SK-N-SH (cell line): ENCODE measurements around the gene GRIN2C. TPM values are rescaled to one million over a fixed set of nuclear protein-coding genes. Genes with fewer than 3 reads are reported as not detected.
"Not testable (repeated sequence)": the region's sequence is repeated elsewhere in the genome, so short reads cannot be mapped to it uniquely, and the experiment has no call there.

Experiments
- CTCF ChIA-PET: fragments of 300-600, 350-600 bp; formaldehyde crosslinking; extraction: SDS; loops from one replicate; lab custom pipeline; 2021; lab: Yijun Ruan, JAX
- POLR2A ChIA-PET: fragments of 350-600 bp; sonication (Branson Sonifier 250); formaldehyde crosslinking; extraction: SDS; loops from one replicate; lab custom pipeline; 2020; ENCODE audit warnings: antibody characterized with exemption, inconsistent platforms; lab: Yijun Ruan, JAX
- DNase-seq: peaks from one replicate; pipeline ENCODE4 v3.0.0; 2012
- H2AFZ ChIP-seq: fragments of 200-600 bp; sonication (generic); 2 replicates; pipeline ENCODE4 v1.8.1; 2016; ENCODE audit warnings: antibody characterized with exemption, mild to moderate bottlenecking, low read depth
- H3F3A ChIP-seq: fragments of 200-600 bp; sonication (generic); replicated peaks from 2 replicates; pipeline ENCODE3; 2016; ENCODE audit warnings: antibody characterized with exemption, mild to moderate bottlenecking; ENCODE audit not compliant: insufficient read depth
- H3K27ac ChIP-seq, 2 experiments: fragments of 200-500 bp in 1 of 2; fragments of 200-600 bp in 1 of 2; sonication (Bioruptor generic) in 1 of 2; sonication (generic), shearing (Covaris generic) in 1 of 2; 2 replicates each; pipeline versions ENCODE4 v1.5.1 to v1.6.1; 2014 to 2016; ENCODE audit warnings: low read depth in 2 of 2, inconsistent platforms in 1 of 2, low read length in 1 of 2, mild to moderate bottlenecking in 1 of 2, mixed read lengths in 1 of 2
- H3K27me3 ChIP-seq: fragments of 200-600 bp; sonication (generic), shearing (Covaris generic); 2 replicates; pipeline ENCODE4 v1.6.1; 2016; ENCODE audit warnings: mixed run types; ENCODE audit not compliant: insufficient read depth
- H3K36me3 ChIP-seq, 2 experiments: fragments of 200-500 bp in 1 of 2; fragments of 200-600 bp in 1 of 2; sonication (Bioruptor generic) in 1 of 2; sonication (generic) in 1 of 2; replicated peaks in 1 of 2; 2 replicates each; pipeline versions ENCODE3 to v1.5.1; 2014 to 2016; ENCODE audit warnings: low read length in 1 of 2, mild to moderate bottlenecking in 1 of 2; ENCODE audit not compliant: insufficient read depth in 2 of 2, control insufficient read depth in 1 of 2
- H3K4me1 ChIP-seq, 2 experiments: fragments of 200-500 bp in 1 of 2; fragments of 200-600 bp in 1 of 2; sonication (Bioruptor generic) in 1 of 2; sonication (generic), shearing (Covaris generic) in 1 of 2; 2 replicates each; pipeline versions ENCODE4 v1.5.1 to v1.6.1; 2014 to 2016; ENCODE audit warnings: low read depth in 1 of 2, low read length in 1 of 2, mixed run types in 1 of 2; ENCODE audit not compliant: insufficient read depth in 2 of 2, control insufficient read depth in 1 of 2
- H3K4me2 ChIP-seq: fragments of 200-600 bp; sonication (generic), shearing (Covaris generic); 2 replicates; pipeline ENCODE4 v1.6.1; 2017; ENCODE audit warnings: mixed run types
- H3K4me3 ChIP-seq, 2 experiments: fragments of 200-500 bp in 1 of 2; fragments of 200-600 bp in 1 of 2; sonication (Bioruptor generic) in 1 of 2; sonication (generic), shearing (Covaris generic) in 1 of 2; 2 replicates each; pipeline versions ENCODE4 v1.5.1 to v1.8.1; 2014 to 2016; ENCODE audit warnings: low read depth in 2 of 2, inconsistent platforms in 1 of 2, low read length in 1 of 2, mild to moderate bottlenecking in 1 of 2, mixed read lengths in 1 of 2, moderate library complexity in 1 of 2
- H3K79me2 ChIP-seq: fragments of 200-600 bp; sonication (generic); 2 replicates; pipeline ENCODE4 v1.8.1; 2017; ENCODE audit warnings: mild to moderate bottlenecking; ENCODE audit not compliant: insufficient read depth
- H3K9ac ChIP-seq: fragments of 200-600 bp; sonication (generic); 2 replicates; pipeline ENCODE4 v1.6.1; 2017; ENCODE audit warnings: mixed run types
- H3K9me2 ChIP-seq: fragments of 200-600 bp; sonication (generic); 2 replicates; pipeline ENCODE4 v1.6.1; 2017; ENCODE audit warnings: mixed run types
- H3K9me3 ChIP-seq: fragments of 200-600 bp; sonication (generic); 2 replicates; pipeline ENCODE4 v1.6.1; 2017; ENCODE audit warnings: mixed run types, mild to moderate bottlenecking, moderate library complexity
- H4K20me1 ChIP-seq: fragments of 200-600 bp; sonication (generic); 2 replicates; pipeline ENCODE4 v1.6.1; 2017; ENCODE audit warnings: mild to moderate bottlenecking, mixed run types; ENCODE audit not compliant: insufficient read depth
- CTCF ChIP-seq: fragments of 200-600 bp; sonication (generic); IDR thresholded peaks from 2 replicates; pipeline ENCODE4 v1.6.1; 2017; ENCODE audit warnings: antibody characterized with exemption, mild to moderate bottlenecking, moderate library complexity
- EZH2phosphoT487 ChIP-seq: fragments of 200-600 bp; sonication (generic); IDR thresholded peaks from 2 replicates; pipeline ENCODE4 v1.6.1; 2017; ENCODE audit warnings: low read depth, mixed run types, mild to moderate bottlenecking, antibody characterized with exemption, moderate library complexity, borderline replicate concordance
- MAX ChIP-seq: IDR thresholded peaks from 2 replicates; pipeline ENCODE4 v1.4.0; 2012; ENCODE audit warnings: low read depth
- RAD21 ChIP-seq: IDR thresholded peaks from 2 replicates; pipeline ENCODE4 v1.6.1; 2012; ENCODE audit warnings: mild to moderate bottlenecking, low read length
- RCOR1 ChIP-seq: fragments of 150-350 bp; IDR thresholded peaks from 2 replicates; pipeline ENCODE4 v1.6.1; 2017; ENCODE audit warnings: antibody characterized with exemption, low read length
- SMC3 ChIP-seq: IDR thresholded peaks from 2 replicates; pipeline ENCODE4 v1.6.1; 2012; ENCODE audit warnings: low read depth, low read length, improper control_type of control experiment
- WGBS: methylation state at CpG from one replicate; pipeline ENCODE4 v1.1.6; 2017; ENCODE audit warnings: low lambda C conversion rate; 5-methylcytosine and 5-hydroxymethylcytosine counted together
- polyA plus RNA-seq, 3 experiments: library from polyadenylated mRNA; depleted of rRNA; stranded (reverse); fragments of >200 nt; gene quantifications; 2 replicates each; pipeline ENCODE4 v1.2.3, GENCODE V29; 2012
- TF ChIP-seq, protein P1 (sequence below): IDR thresholded peaks from 2 replicates; pipeline ENCODE4 v1.6.1; 2012; ENCODE audit warnings: mild to moderate bottlenecking, low read depth, low read length, moderate library complexity
- TF ChIP-seq, protein P2 (sequence below): fragments of 150-350 bp; IDR thresholded peaks from 2 replicates; pipeline ENCODE4 v1.6.1; 2016; ENCODE audit warnings: mild to moderate bottlenecking, low read depth, low read length

GRIN2C gene
- 0.39 and 0.45 TPM in 2 replicates for polyA plus RNA-seq (2012; rRNA removed)
- polyA plus RNA-seq (2012; cell fraction: cytosol; rRNA removed) = 0.05 and 0.08 TPM in 2 replicates
- polyA plus RNA-seq (2012; cell fraction: nucleus; rRNA removed) = 4.1 and 9.2 TPM in 2 replicates

DNA sequence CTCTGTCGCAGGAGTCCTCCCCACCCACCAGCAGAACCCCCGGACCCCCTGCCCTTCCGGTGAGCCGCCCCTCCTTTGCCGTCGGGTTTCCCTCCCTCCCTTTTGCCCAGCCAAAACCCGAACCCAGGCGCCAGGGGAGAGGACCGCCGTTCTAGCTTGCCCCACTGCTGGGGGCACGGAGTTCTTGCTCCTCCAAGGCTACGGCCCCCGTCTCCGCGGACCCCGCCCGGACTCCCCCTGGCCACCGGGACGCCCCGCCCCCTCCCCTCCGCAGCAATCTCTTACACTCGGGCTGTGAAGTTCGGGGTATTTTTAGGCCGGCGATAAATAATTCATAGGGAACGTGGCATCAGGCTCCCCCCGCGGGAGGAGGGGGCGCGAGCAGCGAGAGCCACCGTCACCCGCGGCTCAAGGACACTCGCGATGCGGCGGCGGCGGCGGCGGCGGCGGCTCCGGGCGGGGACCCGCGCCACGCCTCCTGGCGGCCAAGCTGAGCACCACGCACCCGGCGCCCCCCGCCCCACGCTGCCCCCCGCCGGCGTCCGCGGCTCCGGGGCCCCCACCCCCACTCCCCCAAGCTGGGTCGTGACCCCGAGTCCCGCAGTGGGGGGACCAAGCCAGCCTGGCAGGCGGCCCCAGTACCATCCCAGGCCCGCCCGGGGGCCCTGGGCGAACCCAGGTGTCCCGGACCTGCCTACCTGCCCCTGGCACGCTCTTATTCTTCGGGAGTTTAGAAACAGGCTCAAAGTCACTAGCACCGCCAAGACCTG is at the start of gene GRIN2C:
GRIN2C (minus strand) TSS at position 427 of the 770 bp plus-strand sequence. CDS start 4,793 bp downstream, outside the sequence.
- Histone ChIP-seq H3F3A (no peaks in the 10 kb centered on the region), H3K4me2 (peak within 1 kb of the TSS; percentile 76; the same call in 1 of the 2 replicates), H3K9me2 (no peaks in the 10 kb centered on the region), H3K36me3 (peaks cover 7 to 15% of the 10 kb centered on the region in 2 experiments), H3K27ac (no peak within 1 kb of the TSS), H3K27me3 (peaks cover 46% of the 10 kb centered on the region), H3K9ac (no peak within 1 kb of the TSS), H3K4me1 (peaks cover 0 to 10% of the 10 kb centered on the region in 2 experiments; a peak in 2 of 4 replicates), H3K4me3 (peak within 1 kb of the TSS; percentile 45 to 55), H4K20me1 (peaks cover 28% of the 10 kb centered on the region), H3K79me2 (no peaks in the 10 kb centered on the region), H3K9me3 (no peaks in the 10 kb centered on the region), H2AFZ (no peak within 1 kb of the TSS)
- peak; percentile 93 for DNase-seq
- ChIA-PET POLR2A (interaction anchor here (1.0 kb wide), 1 partner anchor 13 kb away, joined by 4 read pairs; the partner anchor contains the start of gene FDXR), CTCF (interaction anchor here (0.8 to 98.1 kb wide), 10 partner anchors 0 to 411 kb away, joined by 3 to 3869 read pairs (median 10); partner anchors contain the start of genes FDXR, GRIN2C, NAT9 and NHERF1)
- WGBS = 4% methylated on average over 37 of the region's 72 CpGs
- TF ChIP-seq SMC3 = peak; percentile 32
- no peak for TF ChIP-seq RCOR1
- peak; percentile 54 for TF ChIP-seq CTCF
- 0 out of 2 replicates have a peak, but pooled peaks have one; percentile 78 for TF ChIP-seq EZH2phosphoT487

DNA sequence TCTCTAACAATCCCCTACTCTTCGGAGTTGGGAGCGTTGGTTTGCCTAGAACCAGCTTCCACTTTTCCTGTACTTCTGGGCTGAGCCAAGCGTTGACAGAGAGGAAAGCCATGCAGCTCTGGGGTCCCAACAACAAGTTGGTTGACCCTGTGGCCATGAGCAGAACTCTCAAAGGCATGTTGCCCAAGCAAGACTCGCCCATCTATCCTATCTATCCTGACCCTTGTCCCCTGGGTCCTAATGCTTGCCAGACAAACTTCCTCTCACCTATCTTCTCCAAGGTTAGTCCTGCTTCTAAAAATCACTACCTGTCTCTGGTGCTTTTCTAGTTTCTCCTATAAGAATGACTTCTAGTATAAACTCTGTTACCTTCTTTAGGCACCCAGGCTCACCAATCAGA is 49.4 kb upstream of the GRIN2C start:
- H4K20me1 ChIP-seq, H3K9me3 ChIP-seq, DNase-seq, H3K27ac ChIP-seq, H3K4me3 ChIP-seq, H3F3A ChIP-seq, H3K79me2 ChIP-seq, H3K36me3 ChIP-seq, POLR2A ChIA-PET, H3K9ac ChIP-seq, H3K4me2 ChIP-seq, H2AFZ ChIP-seq, H3K9me2 ChIP-seq, H3K4me1 ChIP-seq: not testable (repeated sequence)
- 43% methylated on average over 4 of the region's 4 CpGs for WGBS
- peaks cover 19% of the 10 kb centered on the region for H3K27me3 ChIP-seq
- CTCF ChIA-PET = interaction anchor here (3.7 kb wide), 1 partner anchor 14 kb away, joined by 20 read pairs; the partner anchor contains the start of genes OTOP2 and USH1G

DNA sequence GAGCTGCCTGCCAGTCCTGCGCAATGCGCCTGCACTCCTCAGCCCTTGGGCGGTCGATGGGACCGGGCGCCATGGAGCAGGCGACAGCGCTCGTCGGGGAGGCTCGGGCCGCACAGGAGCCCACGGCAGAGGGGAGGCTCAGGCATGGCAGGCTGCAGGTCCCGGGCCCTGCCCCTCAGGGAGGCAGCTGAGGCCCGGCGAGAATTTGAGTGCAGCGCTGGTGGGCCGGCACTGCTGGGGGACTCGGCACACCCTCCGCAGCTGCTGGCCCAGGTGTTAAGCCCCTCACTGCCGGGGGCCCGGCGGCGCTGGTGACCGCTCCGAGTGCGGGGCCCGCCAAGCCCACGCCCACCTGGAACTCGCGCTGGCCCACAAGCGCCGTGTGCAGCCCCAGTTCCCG is 47.3 kb upstream of the GRIN2C start:
- Histone ChIP-seq H4K20me1 (no peaks in the 10 kb centered on the region), H3K4me3 (no peak overlapping the region), H3K4me1 (no peaks in the 10 kb centered on the region), H2AFZ (no peak overlapping the region), H3K9me3 (no peaks in the 10 kb centered on the region), H3K36me3 (no peaks in the 10 kb centered on the region), H3K4me2 (no peak overlapping the region), H3K27me3 (peaks cover 26% of the 10 kb centered on the region), H3F3A (no peaks in the 10 kb centered on the region), H3K79me2 (no peaks in the 10 kb centered on the region), H3K9ac (no peak overlapping the region), H3K27ac (no peak overlapping the region), H3K9me2 (no peaks in the 10 kb centered on the region)
- CTCF ChIA-PET = interaction anchor here (0.7 to 1.6 kb wide), 4 partner anchors 16 to 365 kb away, joined by 3 to 4 read pairs (median 3); partner anchors contain the start of gene USH1G
- DNase-seq = no peak
- WGBS = 83% methylated on average over 31 of the region's 34 CpGs
- POLR2A ChIA-PET = no interaction called here
- no peak for TF ChIP-seq MAX
- no peak for TF ChIP-seq RAD21
- TF ChIP-seq, protein P1, sequence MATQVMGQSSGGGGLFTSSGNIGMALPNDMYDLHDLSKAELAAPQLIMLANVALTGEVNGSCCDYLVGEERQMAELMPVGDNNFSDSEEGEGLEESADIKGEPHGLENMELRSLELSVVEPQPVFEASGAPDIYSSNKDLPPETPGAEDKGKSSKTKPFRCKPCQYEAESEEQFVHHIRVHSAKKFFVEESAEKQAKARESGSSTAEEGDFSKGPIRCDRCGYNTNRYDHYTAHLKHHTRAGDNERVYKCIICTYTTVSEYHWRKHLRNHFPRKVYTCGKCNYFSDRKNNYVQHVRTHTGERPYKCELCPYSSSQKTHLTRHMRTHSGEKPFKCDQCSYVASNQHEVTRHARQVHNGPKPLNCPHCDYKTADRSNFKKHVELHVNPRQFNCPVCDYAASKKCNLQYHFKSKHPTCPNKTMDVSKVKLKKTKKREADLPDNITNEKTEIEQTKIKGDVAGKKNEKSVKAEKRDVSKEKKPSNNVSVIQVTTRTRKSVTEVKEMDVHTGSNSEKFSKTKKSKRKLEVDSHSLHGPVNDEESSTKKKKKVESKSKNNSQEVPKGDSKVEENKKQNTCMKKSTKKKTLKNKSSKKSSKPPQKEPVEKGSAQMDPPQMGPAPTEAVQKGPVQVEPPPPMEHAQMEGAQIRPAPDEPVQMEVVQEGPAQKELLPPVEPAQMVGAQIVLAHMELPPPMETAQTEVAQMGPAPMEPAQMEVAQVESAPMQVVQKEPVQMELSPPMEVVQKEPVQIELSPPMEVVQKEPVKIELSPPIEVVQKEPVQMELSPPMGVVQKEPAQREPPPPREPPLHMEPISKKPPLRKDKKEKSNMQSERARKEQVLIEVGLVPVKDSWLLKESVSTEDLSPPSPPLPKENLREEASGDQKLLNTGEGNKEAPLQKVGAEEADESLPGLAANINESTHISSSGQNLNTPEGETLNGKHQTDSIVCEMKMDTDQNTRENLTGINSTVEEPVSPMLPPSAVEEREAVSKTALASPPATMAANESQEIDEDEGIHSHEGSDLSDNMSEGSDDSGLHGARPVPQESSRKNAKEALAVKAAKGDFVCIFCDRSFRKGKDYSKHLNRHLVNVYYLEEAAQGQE = no peak
- TF ChIP-seq, protein P2, sequence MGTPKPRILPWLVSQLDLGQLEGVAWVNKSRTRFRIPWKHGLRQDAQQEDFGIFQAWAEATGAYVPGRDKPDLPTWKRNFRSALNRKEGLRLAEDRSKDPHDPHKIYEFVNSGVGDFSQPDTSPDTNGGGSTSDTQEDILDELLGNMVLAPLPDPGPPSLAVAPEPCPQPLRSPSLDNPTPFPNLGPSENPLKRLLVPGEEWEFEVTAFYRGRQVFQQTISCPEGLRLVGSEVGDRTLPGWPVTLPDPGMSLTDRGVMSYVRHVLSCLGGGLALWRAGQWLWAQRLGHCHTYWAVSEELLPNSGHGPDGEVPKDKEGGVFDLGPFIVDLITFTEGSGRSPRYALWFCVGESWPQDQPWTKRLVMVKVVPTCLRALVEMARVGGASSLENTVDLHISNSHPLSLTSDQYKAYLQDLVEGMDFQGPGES = no peak
- no peak for TF ChIP-seq CTCF
